HepG2 (cell line): ENCODE data around the gene MNAT1. TPM values are rescaled to one million over a fixed set of nuclear protein-coding genes. Genes with fewer than 3 reads are reported as not detected.

Experiments used
- AHDC1 ChIP-seq: sonication (generic); formaldehyde crosslinking; IDR thresholded peaks from 2 replicates; pipeline ENCODE4 v1.5.1; 2020; ENCODE audit warnings: mild to moderate bottlenecking, missing genetic modification reagents, borderline replicate concordance
- CHD4 ChIP-seq: fragments of 200-600 bp; sonication (generic); IDR thresholded peaks from 2 replicates; pipeline ENCODE4 v1.7.0; 2017; ENCODE audit warnings: mild to moderate bottlenecking, low read length, borderline replicate concordance
- KAT8 ChIP-seq: IDR thresholded peaks from 2 replicates; pipeline ENCODE4 v1.6.1; 2016; ENCODE audit warnings: missing genetic modification reagents, missing compliant biosample characterization
- KDM3A ChIP-seq: IDR thresholded peaks from 2 replicates; pipeline ENCODE4 v1.6.1; 2018; ENCODE audit warnings: low read depth, missing compliant biosample characterization
- MIXL1 ChIP-seq: IDR thresholded peaks from 2 replicates; pipeline ENCODE4 v1.6.1; 2016
- NFIC ChIP-seq: IDR thresholded peaks from 2 replicates; pipeline ENCODE4 v1.6.1; 2012; ENCODE audit warnings: mild to moderate bottlenecking, low read length, inconsistent platforms
- RARG ChIP-seq: sonication (generic); formaldehyde crosslinking; IDR thresholded peaks from 2 replicates; pipeline ENCODE4 v1.4.0; 2020; ENCODE audit warnings: low read depth, mild to moderate bottlenecking, missing genetic modification reagents
- THAP11 ChIP-seq: IDR thresholded peaks from 2 replicates; pipeline ENCODE4 v1.6.1; 2016; ENCODE audit warnings: missing biosample characterization, missing genetic modification reagents
- TRIM24 ChIP-seq: sonication (generic); formaldehyde crosslinking; IDR thresholded peaks from 2 replicates; pipeline ENCODE4 v1.8.0; 2022; ENCODE audit warnings: mild to moderate bottlenecking, missing genetic modification reagents
- U2AF2 ChIP-seq: fragments of 200-400 bp; formaldehyde crosslinking; IDR thresholded peaks from 2 replicates; pipeline ENCODE4 v1.6.1; 2017; ENCODE audit warnings: low read depth, mild to moderate bottlenecking, low read length
- ZNF18 ChIP-seq: sonication (generic); formaldehyde crosslinking; IDR thresholded peaks from 2 replicates; pipeline ENCODE4 v1.8.0; 2022; ENCODE audit warnings: mild to moderate bottlenecking, missing genetic modification reagents; ENCODE audit not compliant: insufficient replicate concordance
- ZNF383 ChIP-seq: sonication (generic); formaldehyde crosslinking; IDR thresholded peaks from 2 replicates; pipeline ENCODE4 v1.4.0; 2020; ENCODE audit warnings: missing genetic modification reagents, mild to moderate bottlenecking, borderline replicate concordance
- ZNF430 ChIP-seq: sonication (generic); formaldehyde crosslinking; IDR thresholded peaks from 2 replicates; pipeline ENCODE4 v1.9.0; 2021; ENCODE audit warnings: mild to moderate bottlenecking, missing genetic modification reagents
- ZNF629 ChIP-seq: sonication (generic); formaldehyde crosslinking; conservative IDR thresholded peaks from 2 replicates; pipeline ENCODE4 v1.5.0; 2020; ENCODE audit warnings: missing genetic modification reagents
- ZSCAN20 ChIP-seq: sonication (generic); formaldehyde crosslinking; IDR thresholded peaks from 2 replicates; pipeline ENCODE4 v1.4.0; 2020; ENCODE audit warnings: missing genetic modification reagents, mild to moderate bottlenecking, borderline replicate concordance
- polyA plus RNA-seq, 8 experiments: library from polyadenylated mRNA; depleted of rRNA in 3 of 8; stranded (reverse) in 7 of 8; unstranded in 1 of 8; fragments of >200 nt; fragmentation: Illumina TruSeq in 4 of 8; extraction: Trizol in 4 of 8; gene quantifications; 2 replicates each; pipeline versions ENCODE4 v1.2.1 to v1.2.3, GENCODE V29; 2011 to 2016; ENCODE audit warnings: low read depth in 4 of 8, missing spikeins in 1 of 8, mixed read lengths in 1 of 8; ENCODE audit not compliant: insufficient read depth in 1 of 8
- total RNA-seq, 5 experiments: library from RNA; depleted of rRNA; stranded (reverse); fragments of >200 nt; fragmentation: Illumina TruSeq; extraction: Trizol; gene quantifications; 2 replicates each; pipeline ENCODE4 v1.2.3, GENCODE V29; 2016; ENCODE audit warnings: low read depth in 1 of 5

The MNAT1 gene
- total and polyA plus RNA-seq, 2 of the 13 experiments (the other 11 are each of a cell fraction or from before 2014, with no cell fraction given) = 49.2 to 94.8 TPM

DNA sequence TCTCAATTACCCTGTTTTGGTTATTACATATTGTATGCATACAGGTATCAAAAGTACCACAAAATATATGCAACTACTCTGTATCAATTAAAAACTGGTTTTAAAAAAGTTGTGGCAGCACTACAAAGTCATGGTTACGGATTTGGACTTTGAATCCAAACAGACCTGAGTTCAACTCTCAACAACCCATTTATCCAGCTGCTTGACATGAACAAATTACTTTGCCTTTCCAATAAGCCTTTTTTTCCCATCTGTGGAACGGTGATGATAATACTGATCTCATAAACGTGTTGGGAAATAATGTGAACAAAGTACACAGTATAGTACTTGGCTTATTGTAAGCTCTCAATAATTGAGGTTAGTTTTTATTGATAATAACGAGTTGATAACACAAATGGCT, 85.0 kb downstream of the MNAT1 start (continued):
- TF ChIP-seq AHDC1 (CRISPR knock-in tag) (peak; percentile 86; the same call in 1 of the 2 replicates), THAP11 (CRISPR knock-in tag) (0 out of 2 replicates have a peak, but pooled peaks have one; percentile 13), NFIC (peak; percentile 38; the same call in 1 of the 2 replicates), KAT8 (CRISPR knock-in tag) (peak; percentile 64; the same call in 1 of the 2 replicates), ZSCAN20 (CRISPR knock-in tag) (0 out of 2 replicates have a peak, but pooled peaks have one; percentile 49), TRIM24 (CRISPR knock-in tag) (no peak), MIXL1 (CRISPR knock-in tag) (peak; percentile 81), CHD4 (no peak; the same call in 1 of the 2 replicates), RARG (no peak), KDM3A (no peak), ZNF430 (CRISPR knock-in tag) (no peak), U2AF2 (no peak), ZNF629 (CRISPR knock-in tag) (peak; percentile 81), ZNF383 (no peak), ZNF18 (no peak)
